ENCODE data around the gene VPS11.

Gene VPS11

DNA sequence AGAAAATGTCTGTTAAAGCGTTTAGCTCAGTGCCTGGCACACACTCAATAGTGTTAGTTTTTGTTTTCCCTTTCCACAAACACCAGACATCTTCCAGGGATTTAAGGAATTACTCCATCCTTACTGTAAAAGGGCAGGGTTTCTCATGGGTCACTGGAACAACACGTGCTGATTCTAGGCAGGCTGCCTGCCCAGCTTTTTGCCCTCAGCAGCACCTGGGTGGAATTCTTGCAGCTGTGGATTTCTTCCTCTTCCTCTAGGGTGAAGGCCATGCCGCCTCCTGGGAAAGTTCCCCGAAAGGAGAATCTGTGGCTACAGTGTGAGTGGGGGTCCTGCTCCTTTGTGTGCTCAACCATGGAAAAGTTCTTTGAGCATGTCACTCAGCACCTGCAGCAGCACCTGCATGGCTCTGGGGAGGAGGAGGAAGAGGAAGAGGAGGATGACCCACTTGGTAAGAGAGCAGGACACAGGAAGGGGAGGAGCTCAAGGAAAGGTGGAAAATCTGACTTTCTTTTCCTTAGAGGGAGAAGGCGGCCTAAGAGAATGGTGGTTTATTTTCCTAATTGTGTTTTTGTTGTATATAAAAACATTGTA lies 59.2 kb downstream of the VPS11 start:
- DNase-seq: no peak

DNA sequence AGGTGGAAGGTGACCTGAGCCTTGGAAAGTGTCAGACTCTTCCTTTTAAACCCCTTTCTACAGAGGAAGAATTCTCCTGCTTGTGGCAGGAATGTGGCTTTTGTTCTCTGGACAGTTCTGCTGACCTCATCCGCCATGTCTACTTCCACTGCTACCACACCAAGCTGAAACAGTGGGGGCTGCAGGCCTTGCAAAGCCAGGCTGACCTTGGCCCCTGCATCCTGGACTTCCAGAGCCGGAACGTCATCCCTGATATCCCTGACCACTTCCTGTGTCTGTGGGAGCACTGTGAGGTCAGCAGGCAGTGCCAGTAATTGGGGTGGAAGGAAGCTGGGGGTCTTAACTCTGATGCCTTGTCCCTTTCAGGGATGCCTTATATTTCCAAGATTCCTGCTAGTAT lies 63.0 kb downstream of the VPS11 start:
- DNase-seq: no peak
